SK-N-MC (cell line): ENCODE data around the gene HSPA1L.

Experiments
- EZH2 ChIP-seq: fragments of 200-600 bp; sonication (generic); IDR thresholded peaks from one replicate; pipeline ENCODE4 v1.6.1; 2017; ENCODE audit warnings: antibody characterized with exemption
- FOXP2 ChIP-seq: optimal IDR thresholded peaks from 2 replicates; pipeline ENCODE3; 2011; ENCODE audit warnings: mild to moderate bottlenecking, moderate library complexity; ENCODE audit not compliant: insufficient read depth; ENCODE audit errors: extremely low read length, control extremely low read depth

GRCh38 chr6:31851485-31851832 is 36.4 kb upstream of the HSPA1L start:
- no peak for TF ChIP-seq EZH2
- TF ChIP-seq FOXP2: no peak
